GM19463 (cell line): Measurements from ENCODE around the gene NFIA.

Experiments used
- ATAC-seq: cut with Tn5 transposase; IDR thresholded peaks from one replicate; pipeline ENCODE4 v1.9.1; 2021; ENCODE audit warnings: mild to moderate bottlenecking, moderate library complexity; ENCODE audit not compliant: unreplicated experiment

NFIA gene

GRCh38 chr1:61318319-61319125 is 236.2 kb downstream of the NFIA start:
- ATAC-seq = peak; percentile 99

GRCh38 chr1:61320575-61320974 is 238.2 kb downstream of the NFIA start:
- ATAC-seq = no peak

- no peak for ATAC-seq
These were observed 239.8 kb downstream of the NFIA start for GRCh38 chr1:61322008-61322744.

GRCh38 chr1:61322769-61323168 is 240.4 kb downstream of the NFIA start:
- ATAC-seq = no peak

DNA sequence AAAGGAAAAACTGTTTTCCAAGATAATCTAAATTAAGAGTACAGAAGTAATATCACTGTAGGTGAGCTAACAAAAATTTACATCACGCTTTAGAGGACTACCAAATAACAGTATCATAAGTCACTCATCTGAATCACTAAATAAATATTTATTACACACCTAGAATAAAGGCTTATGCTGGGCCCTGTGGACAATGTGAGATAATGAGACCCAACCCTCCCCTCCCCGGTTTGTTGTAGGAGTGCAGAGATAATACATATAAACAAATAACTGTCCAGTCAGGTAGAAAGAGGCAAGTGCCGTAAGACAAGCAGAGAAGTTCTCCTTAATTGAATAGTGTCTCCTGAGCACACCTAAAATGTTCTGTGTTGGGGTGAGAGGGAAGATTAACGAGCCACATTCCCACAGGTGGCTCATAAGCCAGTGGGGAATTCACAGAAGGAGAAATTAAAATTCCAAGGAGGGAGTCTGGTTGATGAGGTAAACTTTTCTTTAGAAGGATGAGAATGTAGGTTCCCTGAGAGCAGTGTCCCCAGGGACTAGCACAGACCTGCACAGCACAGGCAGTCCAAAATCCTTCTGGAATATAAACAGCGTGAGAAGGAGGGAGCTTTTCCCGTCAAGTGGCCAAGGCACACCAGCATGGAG is 241.4 kb downstream of the NFIA start:
- ATAC-seq = no peak

- ATAC-seq = no peak
These were observed 244.4 kb downstream of the NFIA start for GRCh38 chr1:61326713-61327112.

GRCh38 chr1:61327436-61327835 is 245.1 kb downstream of the NFIA start:
- no peak for ATAC-seq

DNA sequence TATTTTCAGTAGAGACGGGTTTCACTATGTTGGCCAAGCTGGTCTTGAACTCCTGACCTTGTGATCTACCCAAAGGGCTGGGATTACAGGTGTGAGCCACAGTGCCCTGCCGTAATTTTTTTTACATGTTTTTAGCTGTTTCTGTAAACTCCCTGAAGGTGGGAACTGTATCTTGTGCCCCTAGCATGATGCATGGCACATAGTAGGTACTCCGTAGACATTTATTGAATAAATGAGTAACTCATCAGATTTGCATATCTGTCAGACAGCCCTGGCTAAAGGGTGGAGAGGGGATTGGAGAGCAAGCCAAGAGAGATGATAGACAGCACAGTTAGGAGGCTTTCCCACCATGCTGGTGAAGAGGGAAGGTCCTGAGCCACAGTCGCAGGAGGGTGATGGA is 247.2 kb downstream of the NFIA start:
- no peak for ATAC-seq

DNA sequence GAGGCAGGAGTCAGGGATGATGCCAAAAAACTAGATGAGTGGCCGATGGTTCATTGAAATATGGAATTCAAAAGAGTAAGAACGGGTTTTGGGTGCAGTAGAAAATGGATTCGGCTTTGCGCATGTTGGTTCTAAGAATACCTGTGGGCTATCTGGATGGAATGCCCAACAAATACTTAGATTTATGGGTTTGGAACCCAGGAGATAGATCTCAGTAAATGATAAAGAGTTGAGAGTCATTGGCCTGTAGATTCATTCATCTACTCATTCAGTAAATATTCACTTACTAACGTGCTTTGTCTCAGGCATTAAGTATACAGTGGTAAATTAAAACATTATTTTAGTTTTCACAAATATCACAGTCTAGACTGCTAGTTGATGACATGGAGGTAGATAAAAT is 247.7 kb downstream of the NFIA start:
- no peak for ATAC-seq

GRCh38 chr1:61330571-61330970 is 248.2 kb downstream of the NFIA start:
- no peak for ATAC-seq

DNA sequence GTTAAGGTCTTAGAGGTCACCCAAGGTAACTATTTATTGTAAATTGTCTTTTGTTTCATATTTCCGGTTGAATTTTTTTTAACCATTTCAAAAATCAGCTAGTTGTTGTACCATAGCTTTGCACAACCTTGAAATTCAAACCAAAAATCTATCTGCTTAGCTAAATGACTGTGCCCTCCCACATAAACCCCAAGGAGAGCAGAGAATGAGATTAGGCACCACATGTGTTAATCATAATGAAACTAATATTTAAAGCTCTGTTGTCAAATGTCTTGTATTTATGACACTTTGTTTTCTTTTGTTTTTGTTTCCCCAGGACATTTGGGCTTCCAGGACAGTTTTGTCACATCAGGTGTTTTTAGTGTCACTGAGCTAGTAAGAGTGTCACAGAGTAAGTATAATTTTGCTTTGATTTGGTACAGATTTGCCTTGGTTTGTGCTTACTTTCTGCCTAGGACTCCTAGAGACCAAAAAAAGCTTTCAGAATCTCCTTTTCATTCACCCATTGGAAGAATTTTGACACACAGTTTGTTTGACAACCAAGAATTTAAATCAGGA is 249.9 kb downstream of the NFIA start:
- ATAC-seq = peak; percentile 96

DNA sequence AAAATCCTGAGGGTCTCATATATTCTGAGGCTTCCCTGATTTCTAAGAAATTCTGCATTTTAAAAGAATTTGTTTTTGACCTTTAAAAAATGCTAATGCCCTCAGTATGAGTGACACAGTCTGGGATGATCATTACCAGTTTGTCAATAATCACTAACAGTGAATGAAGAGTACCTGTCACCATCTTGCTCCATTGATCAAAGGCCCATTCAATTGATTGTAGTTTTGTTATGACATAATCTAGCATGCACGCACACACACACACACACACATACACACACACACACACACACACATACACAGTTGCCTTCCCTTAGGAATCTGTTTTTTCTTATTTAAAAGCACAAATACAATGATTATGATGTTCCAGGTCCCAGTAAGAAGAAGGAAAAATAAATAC is 250.4 kb downstream of the NFIA start:
- ATAC-seq = no peak

DNA sequence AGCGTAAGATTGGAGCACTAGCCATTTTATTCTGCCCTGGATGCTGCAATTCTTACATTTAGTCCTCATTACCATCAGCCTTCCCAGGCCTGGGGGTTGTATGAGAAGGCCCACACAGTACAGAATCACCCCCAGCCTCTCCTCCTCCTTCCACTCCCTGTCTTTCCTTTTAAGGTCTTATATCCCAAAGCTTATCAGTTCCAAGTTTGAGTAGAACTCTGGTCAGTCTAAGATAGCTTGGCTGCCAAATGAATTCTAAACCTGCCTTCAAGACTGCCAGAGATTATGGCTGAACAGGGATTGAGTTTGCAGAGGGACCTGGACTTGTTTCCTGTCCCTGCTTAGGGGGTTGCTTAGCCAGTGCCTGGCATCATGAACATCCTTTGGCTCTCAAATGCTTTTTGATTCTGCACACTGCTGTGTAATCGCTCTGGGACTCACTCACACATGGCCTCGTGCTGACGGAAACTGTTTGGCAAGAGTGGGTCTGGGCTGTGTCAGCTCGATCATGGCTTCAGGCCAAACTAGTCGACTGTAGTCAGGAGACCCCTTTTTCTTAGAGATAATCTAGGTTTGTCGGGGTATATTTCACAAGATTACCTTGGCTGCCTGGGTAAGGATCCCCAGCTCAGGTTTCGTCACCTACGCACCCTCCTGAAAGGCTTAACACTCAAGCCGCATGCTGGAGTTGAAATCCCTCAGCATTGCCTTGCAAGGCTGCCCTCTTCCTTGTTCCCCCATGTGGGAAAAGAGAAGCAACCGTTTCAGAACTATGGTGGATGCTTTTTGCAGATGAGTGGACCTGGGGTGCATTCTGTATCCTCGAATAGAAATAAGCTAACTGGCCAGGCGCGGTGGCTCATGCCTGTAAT is 252.6 kb downstream of the NFIA start:
- no peak for ATAC-seq

DNA sequence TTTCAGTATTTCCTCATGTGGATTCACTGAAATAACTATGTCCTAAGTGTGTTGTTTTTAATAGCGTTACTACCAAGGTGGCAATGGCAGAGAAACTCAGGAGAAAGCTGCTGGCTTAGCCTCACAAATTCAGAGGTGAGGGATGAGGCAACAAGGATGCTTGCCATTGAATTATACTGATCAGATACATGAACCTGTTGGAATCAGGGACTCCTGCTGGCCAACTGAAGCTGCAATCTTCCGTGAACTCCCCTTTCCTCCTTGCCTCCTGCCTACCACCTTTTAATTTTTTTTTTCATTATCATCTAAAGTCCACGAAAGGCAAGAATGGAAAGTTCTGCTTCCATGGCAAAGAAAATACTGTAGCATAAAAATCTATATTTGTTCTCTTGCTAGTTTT is 254.7 kb downstream of the NFIA start:
- ATAC-seq = no peak

DNA sequence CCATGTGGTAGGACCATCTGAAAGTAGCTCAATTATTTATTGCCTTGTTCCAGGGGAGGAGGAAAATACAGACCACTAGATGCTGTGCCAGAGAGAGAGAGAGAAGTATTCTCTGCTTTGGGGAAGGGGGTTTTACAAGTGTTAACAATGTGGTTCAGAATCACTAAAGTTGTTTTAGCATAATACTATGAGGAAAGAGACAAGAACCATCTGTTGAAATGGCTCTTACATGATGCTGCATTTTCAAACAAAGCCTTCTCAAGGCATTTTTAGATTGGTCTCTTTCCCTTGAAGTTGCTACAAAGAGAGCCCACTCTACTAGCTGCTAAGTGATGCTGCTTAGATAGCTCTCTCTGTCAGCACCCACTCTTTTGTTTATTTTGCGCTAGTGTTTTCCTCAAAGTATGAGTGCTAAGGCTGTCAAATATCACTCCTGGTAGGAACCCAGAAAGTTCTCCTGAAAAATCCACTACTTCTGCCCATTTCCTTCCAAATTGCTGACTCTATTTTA is 255.1 kb downstream of the NFIA start:
- no peak for ATAC-seq

DNA sequence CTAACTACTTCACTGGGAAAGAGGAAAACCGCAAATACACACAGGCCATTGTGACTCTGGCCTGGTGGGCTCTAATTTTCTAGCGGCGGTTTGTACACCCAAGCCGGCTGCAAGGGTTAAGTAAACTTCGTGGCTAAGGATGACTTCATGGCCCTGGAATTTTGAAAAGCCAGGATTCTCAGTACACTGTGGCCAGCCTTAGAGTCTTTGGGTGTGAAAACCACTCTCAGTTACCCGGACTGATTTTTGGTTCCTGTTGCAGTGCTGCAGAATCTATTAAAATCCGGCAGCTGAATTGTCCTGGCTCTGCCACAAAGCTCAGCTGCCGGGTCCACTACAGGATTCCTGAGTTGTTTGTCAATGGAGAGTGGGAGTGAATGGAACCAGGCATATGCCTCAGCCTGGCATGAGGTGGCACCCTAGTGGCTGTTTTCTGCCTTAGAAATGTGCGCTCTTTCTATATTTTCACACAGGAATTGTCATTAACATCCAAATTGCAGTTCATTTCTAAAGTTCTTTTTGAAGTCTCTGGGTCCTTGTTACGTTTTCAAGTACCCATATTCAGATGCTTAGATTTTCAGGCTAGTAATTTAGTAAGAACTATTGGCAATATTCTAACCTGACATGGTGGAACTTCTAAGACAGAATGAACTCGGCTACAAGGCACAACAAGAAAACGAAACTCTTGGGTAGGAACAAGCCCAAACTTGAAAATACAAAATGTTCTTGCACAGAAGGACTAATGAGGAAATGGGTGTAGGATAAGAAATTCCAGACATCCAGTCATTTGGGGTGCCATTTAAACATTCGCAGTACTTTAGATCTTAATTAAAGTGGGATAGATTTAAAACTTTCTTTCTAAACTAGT is 255.9 kb downstream of the NFIA start:
- no peak for ATAC-seq

- no peak for ATAC-seq
These were observed 256.5 kb downstream of the NFIA start for GRCh38 chr1:61338899-61339298.

DNA sequence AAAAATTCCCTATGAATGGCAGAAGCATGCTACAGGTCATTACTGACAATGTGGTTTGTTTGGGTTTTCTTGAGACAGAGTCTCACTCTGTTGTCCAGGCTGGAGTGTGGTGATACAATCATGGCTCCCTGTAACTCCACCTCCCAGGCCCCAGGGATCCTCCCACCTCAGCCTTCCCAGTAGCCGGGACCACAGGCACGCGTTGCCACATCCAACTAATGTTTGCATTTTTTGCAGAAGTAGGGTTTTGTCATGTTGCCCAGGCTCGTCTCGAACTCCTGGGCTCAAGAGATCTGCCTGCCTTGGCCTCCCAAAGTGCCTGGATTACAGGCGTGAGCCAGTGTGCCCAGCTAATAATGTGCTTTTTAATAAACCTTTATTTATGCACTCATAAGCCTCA is 259.1 kb downstream of the NFIA start:
- no peak for ATAC-seq

- no peak for ATAC-seq
These were observed 261.5 kb downstream of the NFIA start for GRCh38 chr1:61343734-61344420.
